GM12875 (cell line): ENCODE measurements around the gene GSTM3.
A peak's percentile ranks its signal among the peaks of the same experiment; 100 is the strongest.

ENCODE experiments used
- H3K4me3 ChIP-seq: one replicate; pipeline ENCODE4 v1.5.1; 2011; ENCODE audit warnings: low read depth, low read length, control low read depth
- CTCF ChIP-seq: IDR thresholded peaks from 2 replicates; pipeline ENCODE4 v1.5.1; 2011; ENCODE audit warnings: low read depth, mild to moderate bottlenecking, control low read depth, inconsistent platforms, low read length, moderate library complexity, borderline replicate concordance; ENCODE audit not compliant: insufficient read depth

GSTM3 gene

GRCh38 chr1:109740615-109741373, at the start of gene GSTM3:
Gene GSTM3 (minus strand): TSS chr1:109741038. CDS start chr1:109740287, 751 bp downstream.
- TF ChIP-seq CTCF = no peak
- H3K4me3 ChIP-seq = peak within 1 kb of the TSS; percentile 53

GRCh38 chr1:109790329-109790728, 49.5 kb upstream of the GSTM3 start:
- no peak overlapping the region for H3K4me3 ChIP-seq
- TF ChIP-seq CTCF = no peak

- TF ChIP-seq CTCF = no peak
- no peak overlapping the region for H3K4me3 ChIP-seq
These were observed 48.8 kb upstream of the GSTM3 start for GRCh38 chr1:109789551-109790180.

GRCh38 chr1:109788695-109789521, 48.1 kb upstream of the GSTM3 start:
- no peak overlapping the region for H3K4me3 ChIP-seq
- TF ChIP-seq CTCF = peak; percentile 51; the same call in 1 of the 2 replicates

- H3K4me3 ChIP-seq = no peak overlapping the region
- TF ChIP-seq CTCF = no peak
These were observed 47.2 kb upstream of the GSTM3 start for GRCh38 chr1:109787845-109788601.

GRCh38 chr1:109787211-109787844, 46.5 kb upstream of the GSTM3 start:
- no peak overlapping the region for H3K4me3 ChIP-seq
- no peak for TF ChIP-seq CTCF
